H9 (cell line): ENCODE measurements around the gene AMOTL1. TPM values are rescaled to one million over a fixed set of nuclear protein-coding genes. Genes with fewer than 3 reads are reported as not detected.

Experiments used
- DNase-seq: peaks from one replicate; pipeline ENCODE4 v3.0.0-alpha.2; 2017
- H2AFZ ChIP-seq: one replicate; pipeline ENCODE4 v1.6.1; 2013; ENCODE audit warnings: mild to moderate bottlenecking, low read length, control low read depth, moderate library complexity
- H2AK5ac ChIP-seq: 2 replicates; pipeline ENCODE4 v1.6.1; 2013; ENCODE audit warnings: low read length, control low read depth, mixed read lengths; ENCODE audit not compliant: insufficient read length
- H2BK120ac ChIP-seq: one replicate; pipeline ENCODE4 v1.6.1; 2013; ENCODE audit warnings: low read depth, mild to moderate bottlenecking, low read length, control low read depth, inconsistent platforms; ENCODE audit not compliant: poor library complexity, severe bottlenecking
- H2BK12ac ChIP-seq: 2 replicates; pipeline ENCODE4 v1.6.1; 2013; ENCODE audit warnings: low read length, control low read depth, mixed read lengths, low read depth; ENCODE audit not compliant: insufficient read length
- H2BK15ac ChIP-seq: 2 replicates; pipeline ENCODE4 v1.6.1; 2013; ENCODE audit warnings: low read depth, low read length, control low read depth
- H2BK20ac ChIP-seq: one replicate; pipeline ENCODE4 v1.6.1; 2013; ENCODE audit warnings: low read depth, mild to moderate bottlenecking, low read length, control low read depth, inconsistent platforms; ENCODE audit not compliant: poor library complexity, severe bottlenecking
- H2BK5ac ChIP-seq: 2 replicates; pipeline ENCODE4 v1.6.1; 2013; ENCODE audit warnings: low read length, control low read depth, mixed read lengths; ENCODE audit not compliant: insufficient read length
- H3K14ac ChIP-seq: 2 replicates; pipeline ENCODE4 v1.6.1; 2013; ENCODE audit warnings: low read length, control low read depth; ENCODE audit not compliant: insufficient read depth
- H3K18ac ChIP-seq: 2 replicates; pipeline ENCODE4 v1.6.1; 2013; ENCODE audit warnings: low read depth, mild to moderate bottlenecking, mixed read lengths, low read length, control low read depth; ENCODE audit not compliant: insufficient read length
- H3K23ac ChIP-seq: 2 replicates; pipeline ENCODE4 v1.6.1; 2013; ENCODE audit warnings: low read length, control low read depth, mixed read lengths, low read depth; ENCODE audit not compliant: insufficient read length
- H3K23me2 ChIP-seq: 2 replicates; pipeline ENCODE4 v1.6.1; 2013; ENCODE audit warnings: low read depth, mild to moderate bottlenecking, mixed read lengths, low read length, control low read depth; ENCODE audit not compliant: insufficient read length, poor library complexity, severe bottlenecking
- H3K27ac ChIP-seq: 2 replicates; pipeline ENCODE4 v1.5.1; 2013; ENCODE audit warnings: low read length, control low read depth, mixed read lengths, low read depth; ENCODE audit not compliant: insufficient read length
- H3K27me3 ChIP-seq: 2 replicates; pipeline ENCODE4 v1.6.1; 2013; ENCODE audit warnings: low read length, control low read depth, inconsistent platforms; ENCODE audit not compliant: insufficient read depth
- H3K4ac ChIP-seq: 2 replicates; pipeline ENCODE4 v1.6.1; 2013; ENCODE audit warnings: low read depth, mild to moderate bottlenecking, control low read depth, inconsistent platforms, low read length, moderate library complexity
- H3K4me1 ChIP-seq: 2 replicates; pipeline ENCODE4 v1.6.1; 2013; ENCODE audit warnings: low read length, control low read depth, inconsistent platforms; ENCODE audit not compliant: insufficient read depth
- H3K4me2 ChIP-seq: 2 replicates; pipeline ENCODE4 v1.6.1; 2013; ENCODE audit warnings: low read length, control low read depth, mixed read lengths; ENCODE audit not compliant: insufficient read length, insufficient read depth
- H3K56ac ChIP-seq: 2 replicates; pipeline ENCODE4 v1.6.1; 2013; ENCODE audit warnings: low read depth, mild to moderate bottlenecking, mixed read lengths, low read length, control low read depth; ENCODE audit not compliant: insufficient read length
- H3K79me1 ChIP-seq: 2 replicates; pipeline ENCODE4 v1.6.1; 2013; ENCODE audit warnings: low read depth, mild to moderate bottlenecking, moderate library complexity, low read length, control low read depth, inconsistent platforms; ENCODE audit not compliant: insufficient read depth, poor library complexity, severe bottlenecking
- H3K79me2 ChIP-seq: 2 replicates; pipeline ENCODE4 v1.6.1; 2013; ENCODE audit warnings: low read length, control low read depth, inconsistent platforms; ENCODE audit not compliant: insufficient read depth
- H3K9ac ChIP-seq: 2 replicates; pipeline ENCODE4 v1.6.1; 2013; ENCODE audit warnings: low read length, control low read depth, mixed read lengths; ENCODE audit not compliant: insufficient read length; ENCODE audit errors: extremely low read depth
- H3K9me3 ChIP-seq: one replicate; pipeline ENCODE4 v1.6.1; 2013; ENCODE audit warnings: low read depth, low read length, inconsistent platforms; ENCODE audit not compliant: control insufficient read depth
- H3T11ph ChIP-seq: one replicate; pipeline ENCODE4 v1.6.1; 2013; ENCODE audit warnings: mild to moderate bottlenecking, low read length, control low read depth, inconsistent platforms
- H4K20me1 ChIP-seq: one replicate; pipeline ENCODE4 v1.6.1; 2013; ENCODE audit not compliant: control insufficient read depth, insufficient read length, insufficient read depth
- H4K5ac ChIP-seq: 2 replicates; pipeline ENCODE4 v1.6.1; 2013; ENCODE audit warnings: low read depth, mild to moderate bottlenecking, mixed read lengths, low read length, control low read depth; ENCODE audit not compliant: insufficient read length
- H4K8ac ChIP-seq: replicated peaks from 2 replicates; pipeline ENCODE4 v1.6.1; 2013; ENCODE audit warnings: low read length, control low read depth, mixed read lengths, low read depth; ENCODE audit not compliant: insufficient read length
- H4K91ac ChIP-seq: 2 replicates; pipeline ENCODE4 v1.6.1; 2013; ENCODE audit warnings: low read depth, mild to moderate bottlenecking, moderate library complexity, mixed read lengths, low read length, control low read depth; ENCODE audit not compliant: insufficient read length
- H3K27ac Mint-ChIP-seq, 3 experiments: 2 replicates in 2 of 3; 3 replicates in 1 of 3; pipeline ENCODE4 v1.8.0; 2020 to 2021; ENCODE audit warnings: mixed read lengths in 3 of 3, mild to moderate bottlenecking in 1 of 3, moderate library complexity in 1 of 3
- H3K27me3 Mint-ChIP-seq: 2 replicates; pipeline ENCODE4 v1.8.0; 2021; ENCODE audit warnings: low read depth, mild to moderate bottlenecking, moderate library complexity, mixed read lengths
- H3K36me3 Mint-ChIP-seq, 3 experiments: 2 replicates in 2 of 3; 3 replicates in 1 of 3; pipeline ENCODE4 v1.8.0; 2020 to 2021; ENCODE audit warnings: low read depth in 3 of 3, mixed read lengths in 3 of 3; ENCODE audit not compliant: insufficient read depth in 1 of 3
- H3K4me1 Mint-ChIP-seq, 2 experiments: 2 replicates each; pipeline ENCODE4 v1.8.0; 2020; ENCODE audit warnings: mixed read lengths in 2 of 2
- H3K4me3 Mint-ChIP-seq, 2 experiments: 2 replicates in 1 of 2; 3 replicates in 1 of 2; pipeline ENCODE4 v1.8.0; 2020 to 2021; ENCODE audit warnings: mild to moderate bottlenecking in 2 of 2, mixed read lengths in 2 of 2, moderate library complexity in 1 of 2
- H3K9me3 Mint-ChIP-seq, 2 experiments: 2 replicates in 1 of 2; 3 replicates in 1 of 2; pipeline ENCODE4 v1.8.0; 2020; ENCODE audit warnings: mild to moderate bottlenecking in 2 of 2, mixed read lengths in 2 of 2, moderate library complexity in 1 of 2
- CTCF ChIP-seq: fragments of 200-600 bp; sonication (generic); conservative IDR thresholded peaks from 3 replicates; pipeline ENCODE4 v1.8.0; 2021; ENCODE audit warnings: antibody characterized with exemption, mild to moderate bottlenecking
- WGBS: extraction: QIAGEN DNeasy Blood & Tissue Kit; methylation state at CpG from one replicate; pipeline ENCODE4 v1.1.7; 2013; ENCODE audit warnings: missing lambda C conversion rate, low lambda C conversion rate, mixed read lengths; ENCODE audit not compliant: insufficient read length; ENCODE audit errors: extremely low coverage; 5-methylcytosine and 5-hydroxymethylcytosine counted together
- total RNA-seq: library from RNA; stranded (reverse); gene quantifications from 2 replicates; pipeline ENCODE4 v1.2.1, GENCODE V29; 2021

The AMOTL1 gene
- total RNA-seq, 1 experiment from 2014 or later = 18.5 TPM

- no peak overlapping the region for H2BK20ac ChIP-seq
- H3K9ac ChIP-seq = no peak overlapping the region
- H4K91ac ChIP-seq = no peak overlapping the region
- H2AFZ ChIP-seq = no peak overlapping the region
- H3K4me1 Mint-ChIP-seq = peaks cover 7 to 8% of the 10 kb centered on the region in 2 experiments
- H2BK15ac ChIP-seq = no peak overlapping the region
- no peak overlapping the region for H2AK5ac ChIP-seq
- H4K8ac ChIP-seq = no peak overlapping the region
- no peak overlapping the region for H3K4me2 ChIP-seq
- no peak overlapping the region for H3K27ac ChIP-seq
- no peaks in the 10 kb centered on the region for H3K9me3 Mint-ChIP-seq
- H3K4me3 Mint-ChIP-seq = no peak overlapping the region
- H2BK12ac ChIP-seq = no peak overlapping the region
- no peak overlapping the region; a peak in 1 of 7 replicates for H3K27ac Mint-ChIP-seq
- no peak overlapping the region for H3K4ac ChIP-seq
- no peak overlapping the region for H3K14ac ChIP-seq
- no peaks in the 10 kb centered on the region for H3K23me2 ChIP-seq
- no peak for DNase-seq
- no peak overlapping the region for H3K23ac ChIP-seq
- H3K56ac ChIP-seq = no peak overlapping the region
- no peaks in the 10 kb centered on the region for H3K9me3 ChIP-seq
- H3T11ph ChIP-seq = no peak overlapping the region
- no peak overlapping the region for H2BK5ac ChIP-seq
- no peak overlapping the region for H3K18ac ChIP-seq
- no peaks in the 10 kb centered on the region for H3K4me1 ChIP-seq
- WGBS = no CpG with 5 or more reads among the region's 5 CpGs
- H2BK120ac ChIP-seq = no peak overlapping the region
- H3K36me3 Mint-ChIP-seq = peaks cover 35 to 41% (median 36%) of the 10 kb centered on the region in 3 experiments; a peak in 6 of 7 replicates
- TF ChIP-seq CTCF = no peak
- H3K79me1 ChIP-seq = no peaks in the 10 kb centered on the region
- no peaks in the 10 kb centered on the region for H3K79me2 ChIP-seq
- H4K20me1 ChIP-seq = no peaks in the 10 kb centered on the region
- no peaks in the 10 kb centered on the region for H3K27me3 ChIP-seq
- H4K5ac ChIP-seq = no peak overlapping the region
- H3K27me3 Mint-ChIP-seq = no peaks in the 10 kb centered on the region
Measured at GRCh38 chr11:94830722-94831510, 62.8 kb downstream of the AMOTL1 start.
